Subcutaneous adipose tissue (tissue), 4 donors: ENCODE measurements around the gene IFI27L2. TPM values are rescaled to one million over a fixed set of nuclear protein-coding genes. Genes with fewer than 3 reads are reported as not detected.

ENCODE experiments used
- total RNA-seq, 4 donors: library from RNA; depleted of rRNA; stranded (reverse); fragments of >200 nt; gene quantifications; one replicate each; pipeline ENCODE4 v1.1.0, GENCODE V29; 2016
- TF ChIP-seq, protein P1 (sequence below): fragments of 450-650 bp; IDR thresholded peaks from one replicate; pipeline ENCODE4 v1.5.1; 2016; ENCODE audit warnings: low read depth, mild to moderate bottlenecking, control low read depth, antibody characterized with exemption, moderate library complexity

The IFI27L2 gene
- total RNA-seq: 100 to 1,000 TPM in 1 of 4 donors, 10 to 100 TPM in 3; 20.7 to 102 (median 85.3) TPM

DNA sequence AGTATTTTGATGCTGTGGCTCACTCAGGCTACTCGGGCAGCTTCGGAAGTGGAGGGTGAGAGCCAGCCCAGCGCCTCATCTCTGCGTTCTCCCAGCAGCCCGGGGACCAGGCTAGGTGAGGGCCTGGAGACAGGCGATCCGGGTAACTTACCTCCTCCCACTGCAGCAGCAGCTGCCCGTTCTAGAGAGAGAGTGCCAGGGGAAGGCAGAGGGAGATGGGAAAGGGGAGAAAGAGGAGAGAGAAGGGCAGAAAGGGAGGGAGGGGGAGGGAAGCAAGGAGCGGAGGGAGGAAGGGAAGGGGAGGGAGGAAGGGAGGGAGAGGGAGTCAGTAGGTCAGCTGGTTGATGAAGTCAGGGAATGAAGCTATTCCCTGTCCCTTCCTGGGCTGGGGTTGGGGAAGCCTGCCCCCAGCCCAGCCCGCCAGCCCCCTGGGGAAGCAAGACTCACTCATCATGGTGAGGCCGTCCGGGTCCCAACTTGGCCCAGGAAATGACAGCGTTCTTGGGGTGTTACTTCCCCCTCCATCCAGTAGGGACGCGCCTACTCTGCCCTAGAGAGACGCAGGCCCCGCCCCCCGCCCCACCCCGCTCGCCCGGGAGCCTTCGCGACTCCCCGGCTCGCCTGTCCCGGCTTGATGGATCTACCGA lies at the start of gene IFI27L2:
Gene IFI27L2, minus strand, starts transcription at position 494 of the 647 bp plus-strand sequence. Its CDS starts 40 bp downstream, at position 454.
- TF ChIP-seq, protein P1, sequence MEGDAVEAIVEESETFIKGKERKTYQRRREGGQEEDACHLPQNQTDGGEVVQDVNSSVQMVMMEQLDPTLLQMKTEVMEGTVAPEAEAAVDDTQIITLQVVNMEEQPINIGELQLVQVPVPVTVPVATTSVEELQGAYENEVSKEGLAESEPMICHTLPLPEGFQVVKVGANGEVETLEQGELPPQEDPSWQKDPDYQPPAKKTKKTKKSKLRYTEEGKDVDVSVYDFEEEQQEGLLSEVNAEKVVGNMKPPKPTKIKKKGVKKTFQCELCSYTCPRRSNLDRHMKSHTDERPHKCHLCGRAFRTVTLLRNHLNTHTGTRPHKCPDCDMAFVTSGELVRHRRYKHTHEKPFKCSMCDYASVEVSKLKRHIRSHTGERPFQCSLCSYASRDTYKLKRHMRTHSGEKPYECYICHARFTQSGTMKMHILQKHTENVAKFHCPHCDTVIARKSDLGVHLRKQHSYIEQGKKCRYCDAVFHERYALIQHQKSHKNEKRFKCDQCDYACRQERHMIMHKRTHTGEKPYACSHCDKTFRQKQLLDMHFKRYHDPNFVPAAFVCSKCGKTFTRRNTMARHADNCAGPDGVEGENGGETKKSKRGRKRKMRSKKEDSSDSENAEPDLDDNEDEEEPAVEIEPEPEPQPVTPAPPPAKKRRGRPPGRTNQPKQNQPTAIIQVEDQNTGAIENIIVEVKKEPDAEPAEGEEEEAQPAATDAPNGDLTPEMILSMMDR: no peak

DNA sequence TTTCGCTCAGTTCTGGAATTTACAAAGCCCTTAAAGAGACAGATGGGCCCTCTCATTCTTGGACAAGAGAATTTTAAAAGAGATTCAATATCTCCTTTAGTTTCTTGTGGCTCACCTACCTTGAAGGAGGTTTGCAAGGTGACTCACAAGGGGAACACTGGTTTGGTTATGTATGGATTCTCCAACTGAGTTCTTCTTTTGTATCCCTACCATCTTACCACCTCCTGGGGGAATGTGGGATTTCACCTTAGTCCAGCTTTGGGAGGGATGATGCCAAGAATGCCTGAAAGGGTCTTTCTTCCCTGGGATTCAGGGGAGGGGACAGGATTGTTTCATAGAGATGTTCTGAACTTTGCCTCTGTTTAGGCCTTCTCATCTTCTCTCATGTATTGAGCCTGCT lies 48.4 kb upstream of the IFI27L2 start:
- TF ChIP-seq, protein P1: no peak

DNA sequence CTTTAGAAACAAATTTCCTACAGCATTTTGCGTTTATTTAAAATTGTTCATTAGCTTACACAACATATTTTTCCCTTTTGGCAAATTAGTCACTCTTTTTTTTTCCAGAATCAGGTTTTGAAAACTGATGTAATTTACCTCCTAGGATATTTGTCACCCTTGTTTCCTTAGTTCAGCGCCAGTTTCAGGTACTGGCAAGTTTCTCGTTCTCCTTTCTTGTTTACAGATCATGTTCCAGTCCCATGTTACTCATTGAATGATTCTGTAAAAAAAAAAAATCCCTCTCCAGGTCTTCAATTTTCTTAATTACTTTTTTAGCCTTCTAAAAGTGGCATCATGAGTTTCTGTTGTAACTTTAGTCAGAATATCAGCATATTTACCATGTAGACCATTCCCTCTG lies 47.4 kb upstream of the IFI27L2 start:
- TF ChIP-seq, protein P1: no peak

- TF ChIP-seq, protein P1: no peak
Measured at GRCh38 chr14:94175747-94176146, 46.3 kb upstream of the IFI27L2 start.

DNA sequence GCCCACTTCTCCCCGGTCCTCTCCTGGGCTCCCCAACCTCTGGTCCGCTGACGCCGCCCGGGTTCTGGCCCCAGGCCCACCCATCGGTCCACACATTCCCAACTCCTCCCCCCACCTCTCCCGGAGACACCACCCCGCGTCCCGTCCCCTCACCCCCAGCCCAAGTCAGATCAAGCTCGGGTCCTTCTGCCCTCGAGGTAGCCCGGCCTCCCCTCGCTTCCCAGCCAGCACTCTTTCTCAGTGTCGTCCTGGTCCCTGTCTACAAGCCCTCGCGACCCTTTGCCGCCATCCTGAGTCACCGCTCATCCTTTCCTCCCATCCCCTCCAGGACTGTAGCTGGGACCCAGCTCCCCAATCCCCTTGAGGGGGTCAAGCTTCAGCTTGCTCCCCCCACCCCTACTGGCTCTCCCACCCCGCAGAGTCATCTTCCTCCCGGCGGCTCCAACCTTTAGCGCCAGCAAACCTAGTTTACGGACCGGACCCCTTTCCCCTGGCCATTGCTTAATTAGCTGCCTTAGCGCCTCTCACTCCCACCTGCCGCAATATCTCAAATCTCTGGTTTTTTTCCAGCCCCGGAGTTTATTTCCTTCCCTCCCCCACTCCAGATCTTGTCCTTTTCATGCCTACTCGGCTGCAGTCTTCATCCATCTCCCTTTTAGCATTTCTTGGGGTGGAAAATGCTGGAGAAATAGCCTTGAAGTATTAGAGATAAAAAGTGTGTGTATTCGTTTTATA lies 45.8 kb upstream of the IFI27L2 start:
- TF ChIP-seq, protein P1: no peak

DNA sequence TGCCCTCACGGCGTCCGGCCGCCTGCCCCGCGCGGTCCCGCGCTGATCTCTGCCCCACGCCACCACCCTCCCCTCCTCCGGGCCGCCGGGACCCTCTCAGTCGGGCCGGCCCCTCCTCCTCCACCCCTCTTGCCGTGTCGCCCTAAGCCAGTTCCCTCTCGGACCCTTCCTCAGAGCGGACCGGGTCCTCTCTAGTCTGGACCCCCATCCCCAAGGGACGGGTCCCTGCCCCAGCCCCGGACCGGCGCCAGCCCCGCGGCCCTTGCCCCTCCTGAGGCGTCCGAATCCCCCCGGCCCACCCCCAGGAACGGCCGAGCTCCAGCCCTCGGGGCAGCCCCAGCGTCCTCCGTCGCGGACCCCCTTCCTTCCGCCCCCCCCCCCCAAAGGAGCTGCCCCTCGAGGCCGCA lies 45.2 kb upstream of the IFI27L2 start:
- TF ChIP-seq, protein P1: no peak

DNA sequence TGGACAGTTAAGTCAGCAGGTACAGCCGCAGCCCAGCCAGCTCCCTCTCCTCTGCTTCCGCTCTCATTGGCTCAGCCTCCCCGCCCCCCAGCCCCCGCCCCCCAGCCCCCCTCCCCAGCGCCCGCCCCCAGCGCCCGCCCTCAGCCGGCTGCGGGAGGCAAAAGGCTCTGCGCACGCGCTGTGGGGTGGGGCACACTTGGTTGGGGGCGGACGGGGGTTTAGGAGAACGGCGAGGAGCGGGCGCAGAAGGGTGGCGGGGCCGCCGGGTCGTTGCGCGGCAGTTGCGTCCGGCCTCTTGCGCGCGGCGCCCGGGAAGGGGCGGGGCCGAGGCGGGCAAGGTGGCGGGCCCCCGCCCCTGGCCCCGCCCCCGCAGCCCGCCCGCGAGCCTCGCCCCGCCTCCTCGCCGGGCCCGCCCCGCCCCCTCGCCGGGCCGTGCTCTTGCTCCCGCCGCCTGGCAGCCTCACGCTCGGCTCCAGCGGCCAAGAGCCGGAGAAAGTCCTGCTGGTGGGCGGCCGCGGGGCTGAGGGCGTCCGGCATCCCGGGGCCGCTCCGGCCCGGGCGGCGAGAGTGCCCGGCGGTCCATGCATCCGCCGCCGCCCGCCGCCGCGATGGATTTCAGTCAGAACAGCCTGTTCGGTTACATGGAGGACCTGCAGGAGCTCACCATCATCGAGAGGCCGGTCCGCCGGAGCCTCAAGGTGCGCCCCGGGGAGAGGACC lies 44.6 kb upstream of the IFI27L2 start, which contains the start of gene PPP4R4:
Gene PPP4R4, plus strand, starts transcription at position 438 of the 719 bp plus-strand sequence. Its CDS starts 144 bp downstream, at position 582.
- TF ChIP-seq, protein P1: no peak
